Measurements from ENCODE around the gene PKIB.

PKIB gene

GRCh38 chr6:122749451-122750050 is 139.3 kb downstream of the PKIB start:
- no peak for DNase-seq

- no peak for DNase-seq
These were observed 141.1 kb downstream of the PKIB start for GRCh38 chr6:122751326-122751725.

- DNase-seq, result no peak
These were observed 142.3 kb downstream of the PKIB start for GRCh38 chr6:122752459-122752858.

GRCh38 chr6:122753000-122753687 is 142.9 kb downstream of the PKIB start:
- no peak for DNase-seq

- no peak for DNase-seq
These were observed 143.5 kb downstream of the PKIB start for GRCh38 chr6:122753688-122754056.

GRCh38 chr6:122754191-122754731 is 144.1 kb downstream of the PKIB start:
- DNase-seq, result no peak

- DNase-seq, result no peak
These were observed 145.7 kb downstream of the PKIB start for GRCh38 chr6:122755901-122756300.

- DNase-seq, result no peak
These were observed 148.7 kb downstream of the PKIB start for GRCh38 chr6:122758927-122759334.

- DNase-seq, result no peak
These were observed 150.1 kb downstream of the PKIB start for GRCh38 chr6:122760330-122760729.

GRCh38 chr6:122766256-122766655 is 156.1 kb downstream of the PKIB start:
- no peak for DNase-seq

- DNase-seq, result no peak
These were observed 160.8 kb downstream of the PKIB start for GRCh38 chr6:122770835-122771601.

GRCh38 chr6:122772724-122773415 is 162.7 kb downstream of the PKIB start:
- DNase-seq, result no peak
